T-helper 22 cell (primary cell): ENCODE measurements around the gene XPO5.
A peak's percentile ranks its signal among the peaks of the same experiment; 100 is the strongest.
"Not testable (repeated sequence)": the region's sequence is repeated elsewhere in the genome, so short reads cannot be mapped to it uniquely, and the experiment has no call there.

Experiments used
- DNase-seq: peaks from one replicate; pipeline ENCODE4 v3.0.0-alpha.2; 2020; ENCODE audit warnings: low read depth

The XPO5 gene

DNA sequence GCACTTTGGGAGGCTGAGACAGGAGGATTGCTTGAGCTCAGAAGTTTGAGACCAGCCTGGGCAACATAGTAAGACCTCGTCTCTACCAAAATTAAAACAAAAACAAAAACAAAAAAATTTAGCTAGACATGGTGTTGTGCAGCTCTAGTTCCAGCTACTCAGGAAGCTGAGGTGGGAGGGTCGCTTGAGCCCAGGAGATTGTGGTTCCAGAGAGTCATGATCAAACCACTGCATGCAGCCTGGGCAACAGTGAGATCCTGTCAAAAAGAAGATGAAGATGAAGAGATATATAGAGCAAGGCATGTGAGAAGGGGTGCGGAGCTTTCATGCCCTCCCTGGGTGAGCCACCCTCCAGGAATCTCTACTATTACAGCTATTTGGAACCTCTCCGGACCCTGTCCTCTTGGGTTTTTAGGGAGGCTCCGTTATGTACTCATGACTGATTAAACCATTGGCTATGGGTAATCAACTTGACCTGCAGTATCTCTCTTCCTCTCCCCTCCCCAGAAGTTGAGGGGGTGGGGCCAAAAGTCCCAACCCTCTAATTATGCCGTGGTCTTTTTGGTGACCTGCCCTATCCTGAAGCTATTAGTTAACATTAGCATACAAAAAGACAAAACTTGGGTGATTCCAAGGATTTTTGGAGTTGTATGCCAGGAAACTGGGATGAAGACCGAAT lies 9.2 kb upstream of the XPO5 start:
- DNase-seq: peak; percentile 5

DNA sequence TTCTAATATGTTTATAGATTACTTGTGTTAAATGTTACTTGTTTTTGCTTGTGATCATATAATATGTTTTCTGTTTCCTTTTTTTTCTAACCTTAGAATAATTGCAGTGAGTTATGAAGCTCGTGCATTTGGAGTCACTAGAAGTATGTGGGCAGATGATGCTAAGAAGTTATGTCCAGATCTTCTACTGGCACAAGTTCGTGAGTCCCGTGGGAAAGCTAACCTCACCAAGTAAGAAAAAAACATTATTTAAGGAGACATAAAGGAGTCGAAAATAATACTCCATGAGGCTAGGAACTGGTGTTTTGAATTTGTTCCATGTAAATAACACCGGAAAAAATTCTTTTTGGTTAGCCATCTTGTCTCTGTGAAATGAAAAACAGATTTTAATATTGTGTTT lies 7.1 kb upstream of the XPO5 start:
- DNase-seq: no peak

DNA sequence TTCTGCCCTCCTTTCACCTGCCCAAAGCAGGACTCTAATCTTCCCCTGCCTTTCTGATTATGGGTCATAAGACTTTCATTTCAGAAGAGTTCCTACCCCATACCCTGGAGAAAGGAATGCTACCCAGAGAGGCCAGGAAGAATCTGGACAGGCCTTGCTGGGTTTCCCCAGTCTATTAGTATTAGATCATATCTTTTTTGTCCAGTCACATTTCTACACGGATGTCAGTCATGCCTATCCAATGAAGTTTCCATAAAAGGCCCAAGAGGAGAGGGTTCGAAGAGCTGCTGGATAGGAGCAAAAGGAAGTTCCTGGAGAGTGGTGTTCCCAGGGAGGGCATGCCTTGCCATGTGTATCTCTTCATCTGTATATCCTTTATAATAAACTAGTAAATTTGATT lies 3.3 kb upstream of the XPO5 start:
- no peak for DNase-seq

DNA sequence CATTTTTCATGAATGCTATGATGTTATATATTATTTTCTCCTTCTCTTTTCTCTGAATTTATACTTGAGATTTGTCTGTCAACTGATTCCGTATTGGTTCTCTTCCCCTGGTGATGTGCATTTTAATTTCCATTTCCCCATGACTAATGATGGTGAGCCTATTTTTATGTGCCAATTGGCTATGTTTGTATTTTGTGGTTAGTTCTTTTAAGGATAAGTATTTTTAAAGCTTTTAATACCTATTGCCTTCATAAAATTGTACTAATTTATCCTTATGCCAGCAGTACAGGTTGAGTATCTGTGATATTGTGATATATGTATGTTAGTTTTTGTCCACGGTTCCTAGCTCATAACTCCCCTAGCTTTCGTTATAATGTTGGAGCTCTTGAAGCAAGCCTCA lies 2.9 kb upstream of the XPO5 start:
- DNase-seq: no peak

DNA sequence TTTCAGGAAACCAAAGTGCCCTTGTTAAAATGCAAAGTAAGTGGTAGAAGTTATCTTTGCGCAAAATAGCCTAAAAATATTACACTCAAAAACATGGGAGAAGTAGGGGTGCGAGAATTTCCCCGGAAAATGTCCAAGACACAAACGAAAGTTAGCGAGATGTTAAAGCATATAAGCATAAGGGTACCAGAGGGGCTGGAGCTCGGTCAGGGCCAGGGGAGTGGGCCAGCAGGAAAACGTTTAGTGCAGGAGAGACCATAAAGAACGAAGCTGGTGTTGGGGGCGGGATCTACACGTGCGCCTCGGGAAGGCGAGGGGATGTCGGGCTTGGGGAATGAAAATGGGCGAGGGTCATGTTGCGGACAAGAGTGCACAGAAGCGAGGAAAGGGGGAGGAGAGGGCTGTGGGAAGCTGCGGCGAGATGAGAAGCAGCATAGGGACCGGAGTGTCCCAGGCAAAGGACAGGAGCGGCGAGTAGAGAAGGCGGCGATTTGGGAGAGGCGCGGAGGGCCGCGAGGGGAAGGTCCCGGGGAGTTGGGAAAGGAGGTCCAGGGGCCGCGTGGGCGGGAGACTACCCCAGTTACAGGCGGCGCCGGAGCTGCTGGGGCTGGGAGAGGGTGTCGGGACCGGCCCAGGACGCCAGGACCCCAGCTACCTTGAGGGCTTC lies 600 bp downstream of the XPO5 start:
- no peak for DNase-seq

DNA sequence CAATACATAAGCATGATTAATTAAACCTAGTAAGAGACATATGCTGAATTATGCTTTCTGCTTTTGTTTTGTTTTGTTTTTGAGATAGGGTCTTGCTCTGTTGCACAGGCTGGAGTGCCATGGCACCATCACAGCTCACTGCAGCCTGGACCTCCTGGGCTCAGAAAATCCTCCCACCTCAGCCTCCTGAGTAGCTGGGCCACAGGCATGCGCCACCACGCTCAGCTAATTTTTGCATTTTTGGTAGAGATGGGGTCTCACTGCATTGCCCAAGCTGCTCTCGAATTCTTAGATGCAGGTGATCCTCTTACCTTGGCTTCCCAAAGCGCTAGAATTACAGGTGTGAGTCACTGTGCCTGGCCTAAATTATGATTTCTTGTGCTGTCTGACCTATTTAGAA lies 3.8 kb downstream of the XPO5 start:
- no peak for DNase-seq

DNA sequence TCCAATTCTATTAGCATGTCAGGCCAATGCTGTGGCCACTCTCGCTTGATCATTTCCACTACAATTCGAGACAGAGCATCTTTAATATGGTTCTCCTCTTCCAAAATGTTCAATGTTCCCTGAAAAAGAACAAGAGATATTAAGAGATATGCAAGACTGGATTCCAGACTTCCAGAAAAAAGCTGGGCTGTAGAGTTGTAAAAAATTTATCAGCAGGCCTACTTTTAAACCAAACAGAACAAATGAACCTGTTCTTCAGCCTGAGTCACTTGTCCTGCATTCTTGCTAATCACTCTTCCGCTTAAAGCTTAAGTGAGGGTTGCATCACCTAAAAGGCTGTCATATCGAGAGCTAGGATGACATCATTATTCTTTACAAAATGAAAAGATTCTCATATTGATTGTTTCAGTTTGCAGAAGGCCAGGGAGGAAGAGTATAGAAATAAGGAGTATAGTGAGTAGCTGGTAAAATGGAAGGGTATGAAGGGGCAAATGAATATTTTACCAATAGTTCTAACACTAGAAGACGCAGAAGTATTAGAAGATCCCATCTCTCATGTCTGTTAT lies 4.9 kb downstream of the XPO5 start:
- no peak for DNase-seq

DNA sequence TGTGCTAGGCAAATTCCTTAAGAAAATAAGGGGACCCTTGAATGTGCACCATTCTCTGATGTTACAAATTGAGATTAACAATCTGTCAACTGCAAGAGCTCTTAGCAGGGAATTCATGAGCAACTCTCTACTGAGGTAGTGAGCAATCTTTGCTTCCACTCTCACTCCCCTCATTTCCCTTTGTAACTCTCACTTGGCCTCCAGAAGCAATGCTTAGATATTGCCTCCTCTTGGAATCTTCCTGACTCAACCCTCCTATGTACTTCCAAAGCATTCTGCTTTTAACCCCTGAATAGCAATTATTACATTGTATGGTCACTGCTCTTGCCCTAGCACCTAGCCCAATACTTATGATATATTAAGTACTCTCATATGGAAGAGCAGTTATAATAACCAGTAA lies 16.5 kb downstream of the XPO5 start:
- no peak for DNase-seq

DNA sequence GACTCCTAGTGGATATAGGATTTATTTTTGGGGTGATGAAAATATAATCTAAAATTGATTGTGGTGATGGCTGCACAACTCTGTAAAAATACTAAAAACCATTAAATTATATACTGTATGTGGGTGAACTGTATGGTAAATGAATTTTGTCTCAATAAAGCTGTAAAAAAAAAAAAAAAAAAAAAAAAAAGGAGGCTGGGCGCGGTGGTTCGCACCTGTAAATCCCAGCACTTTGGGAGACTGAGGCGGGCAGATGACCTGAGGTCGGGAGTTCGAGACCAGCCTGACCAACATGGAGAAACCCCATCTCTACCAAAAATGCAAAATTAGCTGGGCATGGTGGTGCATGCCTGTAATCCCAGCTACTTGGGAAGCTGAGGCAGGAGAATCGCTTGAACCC lies 18.2 kb downstream of the XPO5 start:
- not testable (repeated sequence) for DNase-seq

DNA sequence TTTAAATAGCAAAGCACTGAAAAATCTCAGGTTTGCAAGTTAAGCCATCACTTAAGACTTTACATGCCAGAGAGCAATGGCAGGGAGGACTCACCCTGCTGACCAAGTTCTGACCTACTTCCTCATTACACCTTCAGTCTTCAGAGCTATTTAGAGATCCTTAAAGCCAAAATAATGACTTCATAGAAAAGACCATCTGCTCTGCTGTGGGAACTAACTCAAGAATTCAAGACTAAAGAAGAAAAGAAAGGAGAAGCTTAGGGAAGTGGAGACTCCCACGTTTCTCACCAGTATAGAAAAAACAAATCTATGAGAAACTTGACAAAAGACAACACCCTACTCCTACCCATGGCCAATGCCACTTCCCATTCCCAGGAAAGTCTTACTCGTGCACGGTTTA lies 28.6 kb downstream of the XPO5 start:
- no peak for DNase-seq

DNA sequence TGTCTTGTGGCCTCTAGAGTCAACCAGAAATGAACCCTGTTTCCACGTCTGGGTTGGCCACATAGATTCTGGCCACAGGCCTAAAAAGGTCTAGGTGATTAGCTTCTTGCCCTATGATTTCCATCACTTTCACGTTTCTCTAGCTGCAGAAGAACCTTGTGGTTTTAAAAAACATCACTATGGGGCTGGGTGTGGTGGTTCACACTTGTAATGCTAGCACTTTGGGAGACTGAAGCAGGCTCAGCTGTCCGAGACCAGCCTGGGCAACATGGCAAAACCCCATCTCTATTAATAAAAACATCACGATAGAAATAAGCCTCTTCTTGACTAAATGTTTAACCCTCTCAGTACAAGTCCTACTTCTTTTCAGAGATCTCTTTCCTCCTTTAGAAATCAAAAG lies 31.4 kb downstream of the XPO5 start:
- DNase-seq: no peak

DNA sequence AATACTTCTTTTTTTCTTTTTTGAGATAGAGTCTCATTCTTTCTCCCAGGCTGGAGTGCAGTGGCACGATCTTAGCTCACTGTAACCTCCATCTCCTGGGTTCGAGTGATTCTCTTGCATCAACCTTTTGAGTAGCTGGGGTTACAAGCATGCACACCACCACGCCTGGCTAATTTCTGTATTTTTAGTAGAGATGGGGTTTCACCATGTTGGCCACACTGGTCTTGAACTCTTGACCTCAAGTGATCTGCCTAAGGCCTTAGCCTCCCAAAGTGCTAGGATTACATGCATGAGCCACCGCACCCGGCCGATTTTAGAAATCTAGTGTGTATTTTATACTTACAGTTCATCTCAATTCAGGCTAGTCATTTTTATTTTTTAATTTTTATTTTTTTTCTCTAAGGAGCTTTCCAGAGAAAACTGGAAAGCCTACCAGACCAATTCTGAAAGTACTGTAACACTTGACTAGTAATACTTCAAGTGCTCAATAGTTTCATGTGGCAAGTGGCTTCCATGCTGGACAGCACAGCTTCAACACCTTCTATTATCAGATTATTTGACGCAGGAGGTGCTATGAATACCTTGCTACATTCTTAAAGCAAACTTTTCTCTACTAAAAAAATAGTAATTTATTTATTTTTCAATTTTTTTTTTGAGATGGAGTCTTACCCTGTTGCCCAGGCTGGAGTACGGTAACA lies 33.9 kb downstream of the XPO5 start:
- no peak for DNase-seq

DNA sequence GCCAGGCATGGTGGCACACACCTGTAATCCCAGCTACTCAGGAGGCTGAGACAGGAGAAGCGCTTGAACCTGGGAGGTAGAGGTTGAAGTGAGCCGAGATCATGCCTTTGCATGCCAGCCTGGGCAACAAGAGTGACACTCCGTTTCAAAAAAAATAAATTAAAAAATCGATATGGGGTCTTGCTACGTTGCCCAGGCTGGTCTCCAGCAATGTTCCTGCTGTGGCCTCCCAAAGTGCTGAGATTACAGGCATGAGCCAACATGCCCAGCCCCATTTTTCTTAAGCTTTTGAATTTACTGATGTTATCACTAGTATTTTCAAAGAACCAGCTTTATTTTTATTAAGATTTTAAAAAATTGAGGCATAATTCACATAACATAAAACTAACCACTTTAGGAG lies 35.3 kb downstream of the XPO5 start:
- no peak for DNase-seq

DNA sequence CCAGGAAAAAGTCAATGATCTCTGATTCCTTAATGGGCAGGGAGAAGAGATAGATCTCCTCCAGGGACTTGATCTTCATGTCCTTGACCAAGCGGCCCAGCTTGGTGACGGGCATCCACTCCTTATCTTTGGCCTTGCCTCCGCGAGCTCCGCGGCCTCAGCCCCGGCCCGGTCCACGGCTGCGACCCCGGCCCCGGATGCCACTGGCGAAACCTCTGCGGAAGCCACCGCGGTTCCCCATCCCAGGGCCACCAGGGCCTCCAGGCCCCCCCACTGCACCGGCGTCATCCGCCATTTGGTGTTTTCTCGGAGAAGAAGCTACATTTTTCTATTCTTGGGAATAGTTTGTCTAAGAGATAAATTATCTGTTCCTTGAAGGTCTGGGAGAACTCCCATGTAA lies 36.4 kb downstream of the XPO5 start:
- DNase-seq: not testable (repeated sequence)

DNA sequence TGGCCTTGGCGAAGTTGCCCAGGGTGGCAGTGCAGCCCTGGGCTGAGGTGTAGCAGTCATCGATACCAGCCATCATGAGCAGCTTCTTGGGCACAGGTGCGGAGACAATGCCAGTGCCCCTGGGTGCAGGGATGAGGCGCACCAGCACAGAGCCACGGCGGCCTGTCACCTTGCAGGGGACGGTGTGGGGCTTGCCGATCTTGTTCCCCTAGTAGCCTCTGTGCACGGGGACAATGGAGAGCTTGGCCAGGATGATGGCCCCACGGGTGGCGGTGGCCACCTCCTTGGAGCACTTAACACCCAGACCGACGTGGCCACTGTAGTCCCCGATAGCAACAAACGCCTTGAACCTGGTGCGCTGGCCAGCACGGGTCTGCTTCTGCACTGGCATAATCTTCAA lies 36.9 kb downstream of the XPO5 start:
- not testable (repeated sequence) for DNase-seq

DNA sequence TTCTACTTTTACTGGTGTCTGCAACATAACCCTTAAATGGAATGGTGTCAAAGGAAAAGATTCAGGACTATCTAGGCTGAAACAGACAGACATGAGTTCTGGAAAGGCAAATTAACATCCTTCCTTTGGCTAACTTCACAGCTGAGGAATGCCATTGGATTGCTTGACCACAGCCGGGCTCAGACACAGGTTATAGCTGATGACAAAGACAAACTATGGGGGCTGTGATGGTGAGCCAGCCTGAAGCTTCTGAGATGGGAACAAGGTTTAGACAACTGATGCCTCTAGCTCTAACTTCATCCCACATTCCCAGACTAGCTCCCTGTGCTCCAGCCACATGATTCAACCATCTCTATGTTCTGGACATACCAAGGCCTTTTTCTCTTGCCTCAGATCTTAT lies 43.6 kb downstream of the XPO5 start:
- DNase-seq: no peak

DNA sequence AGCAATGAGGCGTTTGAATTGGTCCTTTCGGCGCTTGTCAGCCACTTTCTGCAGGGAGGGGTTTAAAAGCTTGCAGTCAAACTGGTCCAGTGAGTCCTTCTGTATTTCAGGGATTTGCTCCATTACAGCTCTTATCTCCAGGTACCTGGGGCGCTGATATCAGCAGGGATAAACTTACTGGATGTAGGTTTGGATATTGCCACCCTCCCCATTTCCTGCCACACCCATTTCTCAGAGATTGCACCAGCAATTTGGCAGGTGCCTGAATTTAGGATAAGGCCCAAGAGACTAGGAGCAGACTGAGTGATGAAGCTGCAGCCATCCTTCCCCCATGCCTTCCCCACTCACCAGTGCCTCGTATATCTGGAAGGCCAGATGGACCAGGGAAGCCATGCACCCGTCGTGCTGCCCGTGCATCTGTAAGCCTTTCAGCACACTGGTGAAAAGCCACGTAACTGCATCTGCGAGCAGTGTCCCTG lies 51.3 kb downstream of the XPO5 start:
- no peak for DNase-seq

DNA sequence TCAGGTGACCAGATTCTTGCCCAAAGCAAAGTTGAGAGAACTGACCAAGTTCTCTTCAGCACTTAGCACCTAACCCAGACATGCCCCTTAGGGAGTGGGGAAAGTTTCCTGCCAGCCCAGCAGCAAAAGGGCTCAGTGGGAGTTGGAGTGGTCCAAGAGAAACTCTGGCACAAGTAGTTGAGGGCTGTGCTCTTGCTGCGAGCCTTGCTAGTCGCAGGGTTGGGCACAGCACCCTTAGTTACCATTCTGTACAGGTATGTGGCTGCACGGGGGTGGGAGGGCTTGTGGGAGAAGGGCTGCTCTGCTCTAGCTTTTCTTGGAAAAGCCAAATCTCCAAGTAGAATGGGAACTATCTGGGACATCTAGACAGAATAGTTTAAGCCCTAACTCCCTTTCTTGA lies 52.6 kb downstream of the XPO5 start:
- DNase-seq: no peak

DNA sequence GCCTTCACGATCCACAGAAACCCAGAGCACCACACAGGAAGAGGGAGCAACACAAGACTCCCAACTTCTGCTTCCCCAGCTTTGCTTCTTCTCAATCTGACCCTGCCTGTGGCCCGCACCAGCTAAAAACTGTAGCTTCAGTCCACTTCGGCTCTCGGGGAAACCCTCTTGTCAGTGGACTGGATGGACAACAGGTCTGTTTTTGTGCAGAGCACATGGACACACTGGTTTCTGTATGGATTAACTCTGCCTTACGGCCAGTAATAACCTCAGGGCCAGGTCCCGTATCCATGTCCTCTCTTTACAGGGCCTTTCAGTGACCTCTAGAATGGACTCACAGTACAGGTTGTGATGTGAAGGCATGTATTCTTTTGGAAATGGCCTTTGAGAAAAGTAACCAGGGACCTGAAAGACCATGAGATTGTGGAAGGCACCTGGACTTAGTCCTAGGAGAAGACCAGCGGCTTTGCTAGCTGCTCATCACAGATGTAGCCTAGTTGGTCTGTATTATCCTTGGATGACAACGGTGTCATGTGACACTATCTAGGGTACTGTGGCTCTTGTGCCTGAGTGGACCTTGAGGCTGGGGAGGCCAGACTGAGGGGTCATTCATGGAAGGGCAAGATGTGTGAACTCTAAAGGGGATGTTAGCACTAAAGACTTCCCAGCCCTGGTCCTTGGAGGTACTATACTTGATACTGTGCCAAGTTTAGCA lies 53.1 kb downstream of the XPO5 start:
- no peak for DNase-seq

DNA sequence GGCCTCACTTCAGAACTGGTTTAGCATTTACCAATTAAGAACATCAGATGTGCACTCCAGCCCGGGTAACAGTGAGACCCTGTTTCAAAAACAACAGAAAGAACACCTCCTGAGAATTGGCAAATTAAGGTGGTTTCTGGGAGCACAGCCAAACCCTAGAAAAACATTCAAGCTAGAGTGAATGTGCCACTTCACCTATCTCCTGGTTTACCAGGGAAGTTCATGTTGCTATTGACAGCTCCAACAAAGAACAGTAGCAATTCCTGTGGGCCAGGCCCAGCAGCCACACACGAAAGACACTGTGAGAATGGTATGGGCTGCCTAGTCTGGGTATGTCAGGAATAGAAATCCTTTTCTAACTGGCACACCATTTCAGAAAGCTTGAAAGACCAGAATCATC lies 54.0 kb downstream of the XPO5 start:
- DNase-seq: no peak

DNA sequence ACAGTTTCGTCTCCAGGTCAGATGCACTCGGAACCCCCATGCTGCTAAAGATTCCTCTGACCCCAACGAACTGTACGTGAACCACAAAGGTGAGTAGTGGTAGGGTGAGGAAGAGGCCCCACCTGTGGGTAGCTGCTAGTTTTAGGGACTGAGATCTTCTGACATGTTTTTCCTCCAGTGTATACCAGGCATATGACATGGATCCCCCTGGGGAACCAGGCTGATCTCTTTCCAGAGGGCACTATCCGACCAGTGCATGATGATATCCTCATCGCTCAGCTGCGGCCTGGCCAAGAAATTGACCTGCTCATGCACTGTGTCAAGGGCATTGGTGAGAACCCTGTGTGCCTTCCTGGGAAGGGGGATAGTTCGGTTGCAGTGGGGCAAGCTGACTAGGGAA lies 55.7 kb downstream of the XPO5 start:
- no peak for DNase-seq
